ENCODE data around the gene SCFD2.

GRCh38 chr4:52964561-52965101 is 401.2 kb downstream of the SCFD2 start:
- no peak for TF ChIP-seq FOXM1 (IDR thresholded peaks at IDR 0.05; ENCODE audit: low read depth, low read length)
- TF ChIP-seq DPF2 (IDR thresholded peaks at IDR 0.05): no peak
- no peak for TF ChIP-seq JUND (IDR thresholded peaks at IDR 0.05; ENCODE audit: low read depth, low read length)
- TF ChIP-seq IRF5 (IDR thresholded peaks at IDR 0.05; ENCODE audit: borderline replicate concordance): no peak
- no peak for TF ChIP-seq ZNF384 (IDR thresholded peaks at IDR 0.05; ENCODE audit: borderline replicate concordance, low read depth, low read length)
- TF ChIP-seq, protein P1, sequence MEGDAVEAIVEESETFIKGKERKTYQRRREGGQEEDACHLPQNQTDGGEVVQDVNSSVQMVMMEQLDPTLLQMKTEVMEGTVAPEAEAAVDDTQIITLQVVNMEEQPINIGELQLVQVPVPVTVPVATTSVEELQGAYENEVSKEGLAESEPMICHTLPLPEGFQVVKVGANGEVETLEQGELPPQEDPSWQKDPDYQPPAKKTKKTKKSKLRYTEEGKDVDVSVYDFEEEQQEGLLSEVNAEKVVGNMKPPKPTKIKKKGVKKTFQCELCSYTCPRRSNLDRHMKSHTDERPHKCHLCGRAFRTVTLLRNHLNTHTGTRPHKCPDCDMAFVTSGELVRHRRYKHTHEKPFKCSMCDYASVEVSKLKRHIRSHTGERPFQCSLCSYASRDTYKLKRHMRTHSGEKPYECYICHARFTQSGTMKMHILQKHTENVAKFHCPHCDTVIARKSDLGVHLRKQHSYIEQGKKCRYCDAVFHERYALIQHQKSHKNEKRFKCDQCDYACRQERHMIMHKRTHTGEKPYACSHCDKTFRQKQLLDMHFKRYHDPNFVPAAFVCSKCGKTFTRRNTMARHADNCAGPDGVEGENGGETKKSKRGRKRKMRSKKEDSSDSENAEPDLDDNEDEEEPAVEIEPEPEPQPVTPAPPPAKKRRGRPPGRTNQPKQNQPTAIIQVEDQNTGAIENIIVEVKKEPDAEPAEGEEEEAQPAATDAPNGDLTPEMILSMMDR (IDR thresholded peaks at IDR 0.05 in 2 of 3, conservative IDR thresholded peaks at IDR 0.05 in 1 of 3; ENCODE audit: control insufficient read depth in 2 of 3, extremely low read depth in 1 of 3, insufficient read depth in 1 of 3, low read depth in 3 of 3, low read length in 3 of 3): no peak
- TF ChIP-seq SMC3 (IDR thresholded peaks at IDR 0.05; ENCODE audit: borderline replicate concordance, low read length): no peak
- TF ChIP-seq CEBPB (IDR thresholded peaks at IDR 0.05; ENCODE audit: borderline replicate concordance in 1 of 2, low read depth in 2 of 2, low read length in 2 of 2): no peak
- no peak for TF ChIP-seq SIN3A (IDR thresholded peaks at IDR 0.05; ENCODE audit: low read depth, low read length)
